GM18873 (cell line): ENCODE measurements around the gene MYO9A.

Source experiments
- ATAC-seq: cut with Tn5 transposase; IDR thresholded peaks from one replicate; pipeline ENCODE4 v1.9.1; 2021; ENCODE audit warnings: mild to moderate bottlenecking, moderate library complexity, moderate number of reproducible peaks; ENCODE audit not compliant: unreplicated experiment, low FRiP score

MYO9A gene

DNA sequence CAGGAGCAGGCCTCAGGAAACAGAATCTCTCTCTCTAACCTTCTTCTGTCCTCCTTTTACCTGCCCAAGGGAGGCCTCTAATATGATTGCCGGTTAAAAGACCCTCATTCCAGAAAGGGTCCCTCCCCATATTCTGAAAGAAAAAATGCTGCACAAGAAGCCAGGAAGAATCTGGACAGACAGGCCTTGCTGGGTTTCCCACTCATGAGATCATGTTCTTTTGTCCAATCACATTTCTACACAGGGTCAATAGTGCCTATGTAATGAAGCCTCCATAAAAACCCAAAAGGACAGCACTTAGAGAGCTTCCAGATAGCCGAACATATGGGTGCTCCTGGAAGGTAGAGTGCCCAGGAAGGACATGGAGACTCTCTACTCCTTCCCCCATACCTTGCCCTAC lies 146.0 kb downstream of the MYO9A start:
- no peak for ATAC-seq

DNA sequence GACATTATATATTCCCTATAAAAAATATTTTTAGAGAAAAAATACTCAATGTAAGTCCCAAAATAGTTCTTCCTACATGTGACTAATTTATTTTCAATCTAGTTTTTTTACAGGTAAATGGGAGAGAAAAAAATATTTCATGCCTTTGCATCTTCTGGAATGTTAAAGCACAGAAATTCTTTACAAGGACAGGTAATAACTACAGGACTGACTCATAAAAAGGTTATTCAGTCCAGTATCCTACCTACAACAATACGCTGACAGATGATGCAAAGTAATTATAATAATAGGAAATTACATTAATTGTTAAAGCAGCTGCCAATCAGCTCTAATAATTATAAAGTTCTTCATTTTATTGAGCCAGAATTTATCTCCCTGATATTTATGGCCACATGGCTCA lies 147.5 kb downstream of the MYO9A start:
- no peak for ATAC-seq

DNA sequence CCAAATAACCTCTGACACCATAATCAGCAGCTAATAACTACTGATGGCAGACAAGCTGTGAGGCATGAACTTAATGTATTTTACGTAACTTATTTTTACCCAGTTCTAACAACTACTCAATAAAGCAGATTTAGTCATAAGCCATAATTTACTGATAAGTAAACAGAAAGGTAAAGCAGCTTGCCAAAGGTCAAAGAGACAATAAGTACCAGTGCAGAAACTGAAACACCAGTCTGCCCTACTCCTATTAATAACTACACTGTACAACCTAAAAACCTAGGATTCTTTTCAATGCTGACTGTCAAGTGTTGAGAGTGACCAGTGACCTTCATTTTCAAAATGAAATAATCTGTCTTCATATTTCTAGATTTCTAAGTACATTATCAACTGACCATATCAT lies 155.4 kb downstream of the MYO9A start:
- no peak for ATAC-seq

DNA sequence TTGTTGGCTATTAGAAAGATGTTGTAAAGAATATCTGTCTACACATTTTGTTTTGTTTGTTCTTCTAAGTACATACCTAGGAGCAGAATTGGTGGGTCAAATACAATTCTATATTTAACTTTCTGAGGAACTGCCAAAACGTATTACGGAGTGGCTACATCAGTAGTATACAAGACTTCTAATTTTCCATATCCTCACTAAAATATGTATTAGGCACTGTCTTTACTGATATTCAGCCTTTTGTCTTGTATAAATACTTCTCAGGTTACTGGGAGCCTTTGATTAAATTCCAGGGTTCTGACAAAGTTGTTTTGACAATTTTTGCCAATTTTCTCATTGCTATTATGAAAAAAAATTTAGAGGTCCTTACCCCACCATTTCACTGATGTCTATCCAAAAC lies 160.9 kb downstream of the MYO9A start:
- ATAC-seq, result no peak

DNA sequence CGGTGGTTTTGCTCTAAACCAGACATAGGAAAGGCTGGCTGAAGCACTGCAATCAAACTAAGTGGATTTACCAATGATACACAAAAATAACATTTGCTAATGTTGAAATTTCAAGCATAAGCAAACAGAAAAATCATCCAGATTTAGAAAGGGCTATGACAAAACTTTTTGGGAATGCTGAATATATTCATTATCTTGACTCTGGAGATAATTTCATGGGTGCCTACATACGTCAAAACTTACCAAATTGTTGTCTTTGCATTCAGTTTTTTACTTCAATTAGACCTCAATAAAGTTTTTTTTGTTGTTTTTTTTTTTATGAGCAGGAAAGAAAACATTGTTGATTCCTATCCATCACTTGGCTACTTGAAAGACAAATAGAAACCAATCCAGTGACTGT lies 166.8 kb downstream of the MYO9A start:
- no peak for ATAC-seq

DNA sequence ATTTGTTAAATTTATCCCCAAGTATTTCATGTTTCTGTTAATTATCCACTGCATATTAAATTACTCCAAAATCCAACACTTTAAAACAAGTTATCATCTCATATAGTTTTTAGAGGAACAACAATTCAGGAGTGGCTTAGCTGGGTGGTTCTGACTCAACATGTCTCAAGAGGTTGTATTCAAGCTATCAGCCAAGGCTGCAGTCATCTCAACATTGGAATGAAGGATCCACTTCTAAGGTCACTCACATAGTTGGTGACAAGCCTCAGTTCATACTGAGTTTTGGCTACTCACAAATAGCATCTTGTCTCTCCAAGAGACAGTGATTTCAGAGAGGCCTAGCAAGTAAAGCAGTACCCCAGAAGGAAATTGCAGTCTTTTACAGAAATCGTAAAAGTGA lies 172.9 kb downstream of the MYO9A start:
- ATAC-seq, result no peak

DNA sequence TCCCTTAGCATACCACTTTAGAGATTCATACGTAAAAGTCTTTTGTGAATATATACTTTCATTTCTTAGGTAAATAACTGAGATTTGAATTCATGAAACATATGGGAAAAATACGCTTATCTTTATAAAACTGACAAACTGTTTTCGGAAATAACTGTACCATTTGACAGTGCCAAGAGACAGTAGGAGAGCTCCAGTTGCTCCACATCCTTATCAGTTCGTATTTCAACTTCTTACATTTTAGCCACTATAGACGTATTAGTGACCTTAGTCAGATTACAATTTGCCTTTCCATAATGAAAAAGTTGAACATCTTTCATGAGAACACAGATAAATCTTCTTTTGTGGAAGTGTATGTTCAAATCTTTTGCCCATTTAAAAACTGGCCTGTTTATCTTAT lies 174.1 kb downstream of the MYO9A start:
- ATAC-seq, result no peak

DNA sequence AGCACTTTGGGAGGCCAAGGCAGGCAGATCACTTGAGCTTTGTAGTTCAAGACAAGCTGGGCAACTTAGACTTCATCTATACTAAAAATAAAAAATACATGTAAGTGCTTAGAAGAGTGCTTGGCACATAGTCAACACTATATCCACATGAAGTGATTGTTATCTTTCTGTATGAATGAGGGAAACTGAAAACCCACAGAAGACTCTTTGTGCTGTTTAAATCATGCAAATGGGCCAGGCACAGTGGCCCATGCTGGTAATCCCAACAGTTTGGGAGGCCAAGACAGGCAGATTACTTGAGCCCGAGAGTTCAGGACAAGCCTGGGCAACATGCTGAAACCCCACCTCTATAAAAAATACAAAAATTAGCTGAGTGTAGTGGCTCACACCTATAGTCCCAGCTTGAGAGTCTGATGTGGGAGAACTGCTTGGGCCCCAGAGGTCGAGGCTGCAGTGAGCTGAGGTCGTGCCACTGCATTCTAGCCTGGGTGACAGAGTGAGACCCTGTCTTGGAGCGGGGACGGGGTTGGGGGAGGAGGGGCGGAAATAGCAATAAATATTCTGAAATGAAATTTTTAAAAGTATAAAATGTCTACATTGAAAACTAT lies 177.9 kb downstream of the MYO9A start:
- ATAC-seq, result no peak

DNA sequence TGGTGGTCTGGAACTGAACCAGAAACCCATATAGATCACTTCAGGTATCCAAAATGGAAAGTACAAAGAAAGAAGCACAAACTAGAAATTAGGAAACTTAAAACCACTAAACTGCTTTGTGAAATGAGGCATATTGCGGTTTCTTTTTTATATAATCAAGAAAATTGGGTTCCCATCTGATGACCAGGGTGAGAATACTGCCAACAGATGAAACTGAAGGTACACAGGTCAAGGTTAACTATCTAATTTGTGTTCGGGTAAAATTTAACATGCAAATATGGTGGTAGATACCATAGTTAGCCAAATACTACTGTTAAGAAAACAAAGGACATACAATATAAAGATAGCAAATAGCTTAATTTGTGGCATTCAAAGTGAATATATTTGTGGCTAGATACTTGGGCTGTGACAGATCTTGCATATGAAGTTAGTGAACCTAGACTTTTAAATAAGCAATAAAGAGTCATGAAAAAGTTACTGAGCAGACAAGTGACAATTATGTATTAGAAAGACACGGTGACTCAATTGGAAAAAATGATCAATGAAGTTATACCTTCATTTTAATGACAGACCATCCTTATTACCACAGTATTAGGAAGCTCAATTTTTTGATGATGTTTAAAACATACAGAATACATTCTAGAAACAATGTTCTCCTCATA lies 180.2 kb downstream of the MYO9A start:
- no peak for ATAC-seq

DNA sequence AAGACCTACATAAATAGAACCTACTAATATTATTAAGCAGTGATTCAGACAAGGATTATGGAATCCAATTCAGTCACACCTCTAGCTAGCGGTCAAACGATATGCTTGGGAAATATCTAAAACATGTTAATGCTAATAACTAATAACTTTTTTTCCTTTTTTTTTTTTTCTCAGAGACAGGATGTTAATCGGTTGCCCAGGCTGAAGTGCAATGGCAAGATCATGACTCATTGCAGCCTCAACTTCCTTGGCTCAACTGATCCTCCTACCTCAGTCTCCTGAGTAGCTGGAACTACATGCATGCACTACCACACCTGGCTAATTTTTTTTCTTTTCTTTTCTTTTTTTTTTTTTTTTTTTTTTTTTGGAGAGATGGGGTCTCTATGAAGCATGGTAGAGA lies 183.5 kb downstream of the MYO9A start:
- ATAC-seq, result no peak

DNA sequence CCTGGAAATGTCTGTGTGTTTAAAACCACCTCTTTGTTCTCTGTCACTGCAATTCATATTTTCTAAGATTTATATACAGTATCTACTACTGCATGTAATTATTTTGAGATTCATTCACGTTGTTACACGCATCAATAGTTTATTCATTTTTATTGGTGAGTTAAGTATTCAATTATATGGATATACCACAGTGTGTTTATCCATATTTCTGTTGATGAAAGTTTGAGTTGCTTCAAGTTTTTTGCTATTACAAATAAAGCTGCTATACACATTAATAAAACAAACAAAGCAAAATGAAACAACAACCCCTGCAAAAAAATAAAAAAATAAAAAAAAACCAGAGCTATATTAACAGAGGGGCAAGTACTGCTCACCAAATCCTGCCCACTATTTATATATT lies 185.3 kb downstream of the MYO9A start:
- no peak for ATAC-seq

DNA sequence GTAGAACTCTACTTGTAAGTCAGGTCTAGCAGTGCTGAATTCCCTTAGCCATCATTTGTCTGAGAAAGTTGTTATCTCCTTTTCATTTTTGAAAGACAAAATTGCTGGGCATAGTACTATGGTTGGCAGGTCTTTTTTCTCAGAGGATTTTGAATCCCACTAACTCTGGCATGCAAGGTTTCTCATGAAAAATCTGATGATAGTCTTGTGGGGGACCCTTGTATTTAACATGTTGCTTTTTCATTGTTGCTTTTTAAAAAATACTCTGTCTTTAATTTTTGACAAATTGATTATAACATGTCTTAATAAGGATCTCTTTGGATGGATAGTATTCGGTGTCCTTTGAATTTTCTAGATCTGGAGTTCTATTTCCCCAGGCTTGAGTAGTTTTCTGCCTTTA lies 186.7 kb downstream of the MYO9A start:
- no peak for ATAC-seq

DNA sequence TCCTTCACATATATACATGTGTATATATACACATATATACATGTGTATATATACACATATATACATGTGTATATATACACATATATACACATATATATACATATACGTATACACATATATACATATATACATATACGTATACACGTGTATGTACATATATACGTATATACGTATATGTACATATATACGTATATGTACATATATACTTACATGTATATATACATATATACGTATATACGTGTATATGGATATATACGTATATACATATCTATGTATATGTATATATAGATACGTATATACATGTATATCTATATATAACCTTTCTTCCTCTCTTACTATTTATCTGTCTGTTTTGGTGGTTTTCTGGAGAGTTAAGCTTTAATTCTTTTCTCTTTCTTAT lies 192.8 kb downstream of the MYO9A start:
- no peak for ATAC-seq

DNA sequence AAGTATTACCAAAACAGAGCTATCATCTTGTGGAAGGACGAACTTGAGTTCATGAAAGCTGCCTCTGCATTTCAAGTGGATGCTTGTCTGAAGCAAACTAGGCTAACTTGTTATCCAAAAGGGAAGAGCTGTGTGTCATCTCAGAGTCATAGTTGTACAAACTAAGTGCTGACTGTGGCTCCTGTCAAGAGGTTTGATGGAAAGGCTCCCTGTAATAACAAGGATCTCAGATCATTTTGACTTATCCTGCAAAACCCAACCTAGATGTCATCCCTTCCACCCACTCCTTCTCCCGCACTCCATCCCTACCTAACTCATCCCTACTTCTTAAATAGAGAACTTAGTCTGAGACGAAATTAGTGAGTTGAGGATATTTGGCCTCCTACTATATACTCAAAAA lies 196.8 kb downstream of the MYO9A start:
- ATAC-seq, result no peak

DNA sequence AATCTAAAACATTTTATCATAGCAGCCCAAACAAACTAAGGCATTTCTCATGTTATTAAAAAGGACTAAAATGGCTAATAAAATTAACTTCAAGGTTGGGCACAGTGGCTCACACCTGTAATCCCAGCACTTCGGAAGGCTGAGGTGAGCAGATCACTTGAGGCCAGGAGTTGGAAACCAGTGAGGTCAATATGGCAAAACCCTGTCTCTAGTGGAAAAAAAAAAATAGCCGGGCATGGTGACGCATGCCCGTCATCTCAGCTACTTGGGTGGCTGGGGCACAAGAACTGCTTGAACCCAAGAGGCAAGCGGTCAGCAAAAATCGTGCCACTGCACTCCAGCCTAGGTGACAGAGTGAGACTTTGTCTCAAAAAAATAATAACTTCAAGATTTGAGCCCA lies 197.4 kb downstream of the MYO9A start:
- ATAC-seq, result no peak

DNA sequence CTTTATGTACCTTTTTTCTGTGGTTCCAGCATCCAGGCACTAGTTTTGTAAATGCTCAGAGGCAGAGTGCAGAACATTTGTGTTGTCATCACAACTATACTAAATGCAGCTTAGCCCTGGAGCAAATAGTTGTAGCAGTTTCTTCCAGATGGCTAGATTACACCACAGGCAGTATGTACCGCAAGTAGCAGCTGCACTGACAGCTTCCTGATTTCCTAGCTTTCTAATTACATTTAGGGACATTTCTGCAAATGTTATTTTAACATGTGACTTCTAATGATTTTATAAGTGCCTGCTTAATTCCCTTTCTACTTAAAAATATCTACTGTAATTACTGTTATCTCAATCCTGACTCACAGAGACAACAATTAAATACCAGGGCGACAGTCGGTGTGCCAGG lies 201.1 kb downstream of the MYO9A start:
- ATAC-seq, result no peak

DNA sequence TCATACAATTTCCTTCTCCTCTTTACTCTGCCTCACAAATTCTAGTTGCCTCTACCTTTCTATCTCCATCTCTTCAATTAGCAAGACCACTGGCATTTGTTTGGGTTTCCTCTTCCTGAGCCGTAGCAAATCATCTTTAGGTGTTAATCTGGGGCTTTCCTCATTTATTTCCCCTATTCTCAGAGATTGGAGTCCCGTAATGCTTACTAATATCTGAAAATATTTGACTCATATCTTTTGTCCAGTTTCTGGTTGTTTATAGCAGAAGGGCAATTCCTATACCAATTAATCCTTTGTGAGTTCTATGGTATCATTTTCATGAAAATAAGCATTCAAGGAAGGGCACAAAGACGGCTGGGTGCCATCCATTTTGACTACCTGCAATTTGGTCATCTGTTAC lies 203.9 kb downstream of the MYO9A start:
- ATAC-seq, result no peak

DNA sequence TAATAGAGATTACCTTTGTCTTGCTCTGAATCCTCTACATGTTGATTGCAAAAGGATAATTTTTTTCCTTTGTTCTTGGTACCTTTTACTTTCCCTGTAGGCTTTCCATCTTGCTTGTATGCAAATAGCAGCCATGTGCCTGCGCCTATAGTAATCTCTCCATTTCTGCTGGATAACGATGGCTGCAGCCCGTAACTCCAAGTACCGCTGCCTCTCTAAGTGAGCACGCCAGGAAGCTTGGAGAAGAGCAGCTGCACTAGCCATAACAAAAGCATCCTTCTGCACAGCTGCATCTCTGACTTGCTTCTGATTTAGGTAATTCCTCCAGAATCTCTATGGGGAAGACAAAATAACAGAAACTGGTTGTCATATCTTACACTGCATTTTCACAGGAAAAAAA lies 218.3 kb downstream of the MYO9A start:
- no peak for ATAC-seq

DNA sequence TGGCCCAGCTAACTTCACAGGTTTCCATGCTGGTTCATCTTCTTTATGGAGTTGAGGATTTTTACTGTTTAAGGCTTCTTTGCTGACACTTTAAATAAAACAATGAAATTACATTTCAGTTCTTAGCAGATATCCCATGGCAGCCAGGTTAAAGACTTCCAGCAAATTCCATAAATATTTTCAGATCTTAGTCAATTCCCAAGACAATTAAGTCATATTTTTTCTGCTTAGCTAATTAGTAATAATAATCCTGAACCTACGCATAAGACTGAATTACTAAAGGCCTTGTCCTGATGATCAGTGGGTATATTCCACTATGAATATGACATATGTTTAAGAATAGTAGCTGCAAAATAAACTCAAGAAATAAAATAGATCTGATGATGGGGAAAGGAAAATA lies 224.3 kb downstream of the MYO9A start:
- no peak for ATAC-seq

DNA sequence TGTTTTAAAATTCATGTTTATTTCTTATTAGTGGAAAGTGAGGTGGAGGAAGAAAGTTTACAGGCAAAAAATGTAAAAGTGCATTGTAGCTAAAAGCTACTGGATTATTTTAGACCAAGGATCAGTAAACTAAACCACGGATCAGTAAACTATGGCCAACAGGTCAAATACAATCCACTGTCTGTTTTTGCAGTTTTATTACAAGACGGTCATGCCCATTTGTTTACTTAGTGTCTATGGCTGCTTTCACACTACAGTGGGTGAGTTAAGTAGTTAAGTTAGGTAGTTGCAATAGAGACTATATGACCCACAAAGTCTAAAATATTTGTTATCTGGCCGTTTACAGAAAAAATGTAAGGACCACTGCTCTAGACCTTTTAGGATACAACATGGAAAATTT lies 225.6 kb downstream of the MYO9A start:
- no peak for ATAC-seq

DNA sequence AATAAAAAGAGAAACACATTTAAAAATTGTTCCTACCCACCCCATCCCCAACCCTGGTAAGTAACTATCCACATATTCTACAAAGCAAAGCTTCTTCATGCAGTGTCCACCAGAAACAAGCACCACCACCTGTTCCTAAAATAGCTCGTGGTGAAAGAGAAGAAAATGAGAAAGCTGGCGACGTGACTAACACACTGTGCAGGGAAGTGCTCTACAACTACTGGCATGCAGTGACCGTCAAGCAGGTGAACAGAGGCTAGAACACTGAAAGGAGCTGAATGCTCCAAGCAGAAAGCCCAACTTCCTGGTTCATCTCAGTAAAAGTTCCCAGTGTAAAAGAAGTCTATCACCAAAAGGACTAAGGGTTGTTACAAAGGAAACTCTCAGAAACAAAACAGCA lies 226.9 kb downstream of the MYO9A start:
- no peak for ATAC-seq

DNA sequence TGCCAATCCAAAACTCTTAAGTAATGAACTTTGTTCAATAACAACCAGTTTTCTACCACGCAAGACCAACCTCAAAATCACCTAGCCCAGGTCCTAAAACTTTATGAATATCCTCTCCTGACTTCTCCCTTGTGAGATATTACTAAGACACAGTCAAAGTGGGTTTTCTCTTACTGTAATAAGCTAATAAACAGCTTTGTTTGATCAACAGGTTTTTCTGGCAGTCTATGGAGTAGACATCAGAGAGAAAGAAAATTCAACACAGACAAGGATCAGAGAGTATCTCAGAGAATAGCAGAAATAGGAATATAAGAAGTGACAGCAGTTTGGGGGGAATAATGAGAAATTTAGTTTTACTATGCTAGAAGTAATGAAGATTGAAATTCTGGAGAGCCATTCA lies 228.0 kb downstream of the MYO9A start:
- ATAC-seq, result no peak

DNA sequence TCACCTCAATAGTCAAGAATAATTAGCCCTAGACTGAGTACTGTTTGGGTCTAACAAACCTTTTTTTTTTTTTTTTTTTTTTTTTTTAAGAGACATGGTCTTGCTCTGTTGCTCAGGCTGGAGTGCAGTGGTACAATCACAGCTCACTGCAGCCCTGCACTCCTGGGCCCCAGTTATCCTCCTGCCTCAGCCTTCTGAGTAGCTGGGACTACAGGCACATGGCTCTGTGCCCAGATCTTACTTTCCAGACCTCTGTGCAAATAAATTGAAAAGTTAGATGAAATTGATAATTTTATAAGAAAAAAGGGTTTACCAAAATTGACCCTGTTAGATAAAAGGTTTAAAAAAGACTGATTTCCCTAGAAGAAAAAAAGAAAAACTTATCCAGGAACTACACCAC lies 228.6 kb downstream of the MYO9A start:
- no peak for ATAC-seq
